ENCODE measurements around the gene PLXNA2.

The PLXNA2 gene

GRCh38 chr1:208156310-208156709 is 87.9 kb downstream of the PLXNA2 start:
- no peak for TF ChIP-seq CTCF (IDR thresholded peaks at IDR 0.05; ENCODE audit: low read depth, low read length, missing control alignments)
- H3K4me3 ChIP-seq (replicated peaks; ENCODE audit: low read depth, low read length), result no peak overlapping the region
- no peak for DNase-seq (ENCODE audit: extremely low read depth, low read depth)

DNA sequence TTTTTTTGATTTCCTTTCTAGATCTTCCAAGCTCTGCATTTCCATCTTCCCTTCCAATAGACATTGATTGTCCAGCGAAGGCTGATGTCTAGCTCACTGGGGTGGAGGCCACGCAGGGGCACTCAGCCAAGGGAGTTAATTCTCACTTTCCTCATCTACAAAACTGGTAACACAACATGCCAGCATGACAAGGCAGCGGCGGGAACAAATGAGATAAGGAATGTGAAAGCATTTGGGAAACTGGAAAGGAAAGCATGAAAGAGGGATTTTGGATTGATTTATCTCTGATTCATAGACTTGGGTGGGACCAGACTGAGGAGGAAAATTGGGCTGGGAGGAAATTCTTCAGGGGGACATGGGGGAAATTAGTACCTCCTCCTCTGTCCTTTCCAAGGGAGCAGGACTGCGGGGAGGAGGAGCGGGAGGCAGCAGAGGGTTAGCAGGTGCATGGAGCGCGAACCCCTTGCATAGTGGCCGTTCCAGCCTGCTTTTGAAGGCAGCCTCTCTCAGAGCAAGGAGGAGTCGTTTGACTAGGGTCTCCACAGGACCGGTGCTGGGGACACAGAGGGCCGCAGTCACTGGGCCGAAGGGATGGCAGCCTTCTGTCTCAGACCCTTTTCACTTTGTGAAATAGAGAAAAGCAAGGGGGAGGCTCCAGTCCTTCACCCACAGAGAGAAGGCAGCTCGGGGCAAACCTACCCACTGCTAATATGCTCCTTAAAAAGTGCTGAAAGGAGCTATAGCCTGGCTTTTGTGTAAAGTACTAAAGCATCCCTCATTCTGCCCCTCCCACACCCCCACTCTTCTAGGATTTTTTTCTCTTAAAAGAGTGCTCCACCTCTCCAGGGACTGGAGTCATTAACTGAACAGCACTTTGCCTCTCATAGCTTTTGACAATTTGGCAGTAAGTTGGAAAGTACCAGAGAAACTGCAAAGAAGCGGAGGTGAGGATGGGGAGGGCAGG is 89.2 kb downstream of the PLXNA2 start:
- no peak overlapping the region for H3K4me3 ChIP-seq (replicated peaks; ENCODE audit: low read depth, low read length)
- no peak for DNase-seq (ENCODE audit: extremely low read depth, low read depth)
- TF ChIP-seq CTCF (IDR thresholded peaks at IDR 0.05; ENCODE audit: low read depth, low read length, missing control alignments), result no peak

DNA sequence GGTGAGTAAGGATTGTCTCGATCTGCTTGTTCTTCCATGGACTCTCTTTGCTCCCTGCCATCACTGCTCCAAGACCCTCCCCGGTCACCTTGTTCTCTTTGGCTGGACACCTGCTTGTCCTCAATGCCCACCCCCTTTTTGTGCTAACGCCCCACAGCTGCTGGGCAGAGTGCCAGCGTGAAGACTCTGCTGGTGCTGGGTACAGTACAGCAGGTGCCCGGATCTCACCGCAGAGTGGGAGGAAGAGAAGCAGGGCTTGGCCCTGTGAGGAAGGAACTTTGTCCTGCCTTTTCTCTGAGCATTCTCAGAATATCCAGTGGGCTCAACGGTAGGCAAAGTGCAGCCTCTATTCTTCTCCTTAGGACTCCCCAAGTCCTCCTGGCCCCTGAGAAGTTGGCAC is 90.1 kb downstream of the PLXNA2 start:
- TF ChIP-seq CTCF (IDR thresholded peaks at IDR 0.05; ENCODE audit: low read depth, low read length, missing control alignments), result no peak
- no peak overlapping the region for H3K4me3 ChIP-seq (replicated peaks; ENCODE audit: low read depth, low read length)
- DNase-seq (ENCODE audit: extremely low read depth, low read depth), result no peak

DNA sequence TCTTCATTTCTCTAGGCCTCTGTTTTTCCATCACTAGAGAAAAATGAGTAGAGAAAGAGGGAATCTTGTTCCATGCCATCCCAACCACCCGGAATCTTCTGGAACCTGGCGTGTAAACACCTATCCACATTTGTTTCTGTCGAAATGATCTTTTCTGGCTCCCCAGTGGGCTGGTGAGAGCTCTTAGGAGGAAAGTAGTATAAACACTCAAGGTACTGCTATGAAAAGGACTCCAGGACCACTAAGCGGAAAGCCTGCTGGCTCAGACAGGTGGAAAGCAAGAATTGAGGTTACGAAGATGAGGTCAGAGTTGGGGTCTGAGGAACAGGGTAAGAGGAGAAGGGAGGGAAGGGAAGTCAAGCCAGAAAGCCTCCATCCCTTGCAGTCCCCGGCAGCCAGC is 90.8 kb downstream of the PLXNA2 start:
- no peak for DNase-seq (ENCODE audit: extremely low read depth, low read depth)
- no peak for TF ChIP-seq CTCF (IDR thresholded peaks at IDR 0.05; ENCODE audit: low read depth, low read length, missing control alignments)
- H3K4me3 ChIP-seq (replicated peaks; ENCODE audit: low read depth, low read length), result no peak overlapping the region

DNA sequence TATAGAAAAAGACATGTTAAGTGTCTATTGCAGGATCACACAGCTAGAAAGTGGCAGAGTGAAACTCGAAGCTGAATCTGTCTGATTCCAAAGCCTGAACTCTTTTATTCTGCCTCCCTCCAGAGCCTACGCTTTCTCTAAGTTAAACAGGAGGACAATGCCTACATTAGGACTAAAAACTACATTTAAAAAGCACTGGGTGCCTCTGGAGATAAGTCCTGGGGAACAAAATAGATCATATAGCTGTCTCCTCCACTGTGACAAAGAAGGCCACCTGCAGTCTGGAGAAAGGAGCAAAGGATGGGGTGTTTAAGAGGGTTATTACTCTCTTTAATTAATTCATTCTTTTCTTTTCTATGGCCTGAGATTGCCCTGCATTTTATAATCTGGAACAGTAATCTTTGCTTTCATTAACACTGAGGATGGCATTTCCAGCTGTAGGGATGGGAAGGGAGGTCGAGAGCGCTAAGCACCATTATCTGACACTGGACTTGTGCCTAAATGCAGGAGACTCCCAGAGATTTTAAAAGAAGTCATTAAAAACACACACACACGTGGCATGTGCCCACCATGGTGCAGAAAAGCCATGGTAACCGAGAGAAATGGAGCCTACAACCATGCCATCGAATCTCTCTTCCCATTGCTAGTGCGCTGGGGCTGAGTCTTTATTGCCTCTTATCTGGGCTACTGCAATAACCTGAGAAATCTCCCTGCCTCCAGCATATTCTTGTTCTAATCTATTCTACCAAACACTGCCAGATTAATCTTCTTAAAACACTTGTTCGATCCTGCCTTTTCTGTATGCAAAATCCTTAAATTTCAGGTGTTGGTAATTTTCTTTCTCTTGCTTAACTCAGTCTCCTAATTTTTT is 92.2 kb downstream of the PLXNA2 start:
- DNase-seq (ENCODE audit: extremely low read depth, low read depth), result no peak
- TF ChIP-seq CTCF (IDR thresholded peaks at IDR 0.05; ENCODE audit: low read depth, low read length, missing control alignments), result no peak
- H3K4me3 ChIP-seq (replicated peaks; ENCODE audit: low read depth, low read length), result no peak overlapping the region

GRCh38 chr1:208150833-208151458 is 93.2 kb downstream of the PLXNA2 start:
- DNase-seq (ENCODE audit: extremely low read depth, low read depth), result no peak
- TF ChIP-seq CTCF (IDR thresholded peaks at IDR 0.05; ENCODE audit: low read depth, low read length, missing control alignments), result no peak
- H3K4me3 ChIP-seq (replicated peaks; ENCODE audit: low read depth, low read length), result no peak overlapping the region

Data from HFF-Myc (cell line).